GM23248 (cell line): Measurements from ENCODE around the gene TSPOAP1.

ENCODE experiments used
- EZH2 ChIP-seq: fragments of 200-600 bp; sonication (generic); IDR thresholded peaks from 2 replicates; pipeline ENCODE4 v1.6.1; 2018; ENCODE audit warnings: antibody characterized with exemption, mild to moderate bottlenecking; ENCODE audit not compliant: insufficient read depth, poor library complexity, severe bottlenecking
- EZH2phosphoT487 ChIP-seq: fragments of 200-600 bp; sonication (generic); IDR thresholded peaks from 2 replicates; pipeline ENCODE4 v1.6.1; 2018; ENCODE audit warnings: antibody characterized with exemption, moderate library complexity, mild to moderate bottlenecking, low read depth; ENCODE audit not compliant: insufficient read depth

DNA sequence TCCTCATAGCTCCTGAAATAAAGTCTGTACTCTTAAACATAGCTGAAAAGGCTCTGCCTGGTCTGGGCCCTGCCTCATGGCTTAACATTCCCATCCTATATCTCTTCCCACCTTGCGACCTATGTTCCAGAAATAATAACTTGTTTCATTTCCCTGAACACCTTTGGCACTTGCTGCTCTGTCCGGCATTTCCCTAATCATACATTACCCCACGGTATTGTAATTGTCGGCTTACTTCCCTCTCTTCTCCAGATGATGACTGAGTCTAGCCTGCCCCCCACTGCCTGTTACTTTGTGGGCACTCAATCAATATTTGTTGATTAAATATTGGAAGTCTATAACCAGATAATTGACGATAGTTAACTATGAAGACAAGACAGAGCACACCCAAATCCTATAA lies 46.7 kb upstream of the TSPOAP1 start:
- no peak for TF ChIP-seq EZH2phosphoT487
- no peak for TF ChIP-seq EZH2
